Endodermal cell (in vitro differentiated cells): ENCODE results near the gene NR2F6. TPM values are rescaled to one million over a fixed set of nuclear protein-coding genes. Genes with fewer than 3 reads are reported as not detected.
"Not testable (repeated sequence)": the region's sequence is repeated elsewhere in the genome, so short reads cannot be mapped to it uniquely, and the experiment has no call there.

Source experiments
- DNase-seq: peaks from one replicate; pipeline ENCODE4 v3.0.0-alpha.2; 2017
- H3K27ac ChIP-seq: 2 replicates; pipeline ENCODE4 v1.5.1; 2013; ENCODE audit warnings: mild to moderate bottlenecking, low read depth, low read length, moderate library complexity
- H3K27me3 ChIP-seq: 2 replicates; pipeline ENCODE4 v1.6.1; 2013; ENCODE audit warnings: mild to moderate bottlenecking, low read length, moderate library complexity; ENCODE audit not compliant: insufficient read depth, control insufficient read depth, poor library complexity, severe bottlenecking
- H3K36me3 ChIP-seq: 2 replicates; pipeline ENCODE4 v1.7.0; 2013; ENCODE audit warnings: mild to moderate bottlenecking, low read length, moderate library complexity; ENCODE audit not compliant: control insufficient read depth, insufficient read depth
- H3K4me1 ChIP-seq: one replicate; pipeline ENCODE4 v1.7.0; 2013; ENCODE audit warnings: low read length; ENCODE audit not compliant: control insufficient read depth, insufficient read depth
- H3K4me3 ChIP-seq: 2 replicates; pipeline ENCODE4 v1.5.1; 2013; ENCODE audit warnings: mild to moderate bottlenecking, low read length, moderate library complexity
- H3K9ac ChIP-seq: 2 replicates; pipeline ENCODE4 v1.6.1; 2013; ENCODE audit warnings: mild to moderate bottlenecking, low read length, moderate library complexity; ENCODE audit not compliant: poor library complexity, severe bottlenecking; ENCODE audit errors: extremely low read depth
- H3K9me3 ChIP-seq: 2 replicates; pipeline ENCODE4 v1.6.1; 2013; ENCODE audit warnings: mild to moderate bottlenecking, low read length, moderate library complexity; ENCODE audit not compliant: control insufficient read depth
- H3K27ac Mint-ChIP-seq: 2 replicates; pipeline ENCODE4 v1.8.0; 2020; ENCODE audit warnings: mixed read lengths
- H3K27me3 Mint-ChIP-seq: 2 replicates; pipeline ENCODE4 v1.8.0; 2021; ENCODE audit warnings: mild to moderate bottlenecking, mixed read lengths; ENCODE audit not compliant: insufficient read depth
- H3K36me3 Mint-ChIP-seq: 2 replicates; pipeline ENCODE4 v1.8.0; 2020; ENCODE audit warnings: low read depth, mixed read lengths
- H3K4me1 Mint-ChIP-seq: 2 replicates; pipeline ENCODE4 v1.8.0; 2020; ENCODE audit warnings: mixed read lengths
- H3K4me3 Mint-ChIP-seq: 2 replicates; pipeline ENCODE4 v1.8.0; 2020; ENCODE audit warnings: mild to moderate bottlenecking, moderate library complexity, mixed read lengths
- H3K9me3 Mint-ChIP-seq: 2 replicates; pipeline ENCODE4 v1.8.0; 2020; ENCODE audit warnings: mild to moderate bottlenecking, mixed read lengths
- CTCF ChIP-seq: fragments of 200-600 bp; sonication (generic); conservative IDR thresholded peaks from 2 replicates; pipeline ENCODE4 v1.5.0; 2021; ENCODE audit warnings: antibody characterized with exemption, mild to moderate bottlenecking
- WGBS, 2 experiments: methylation state at CpG; one replicate each; pipeline versions ENCODE4 v1.1.5 to v1.1.7; 2013; ENCODE audit warnings: missing lambda C conversion rate in 2 of 2, mixed read lengths in 1 of 2; ENCODE audit not compliant: insufficient coverage in 1 of 2, insufficient read length in 1 of 2; 5-methylcytosine and 5-hydroxymethylcytosine counted together
- total RNA-seq, 2 donors: library from RNA; stranded (reverse); fragmentation: NEBNext Ultra II Directional in 1 of 2; extraction: Animal tissue kit (Norgen Biotek cat#: 25700) in 1 of 2; gene quantifications; 2 replicates in 1 of 2; 3 replicates in 1 of 2; pipeline ENCODE4 v1.2.1, GENCODE V29; 2021

The NR2F6 gene
- total RNA-seq, 2 donors from 2014 or later, result 103 to 107 TPM

GRCh38 chr19:17195106-17195505 lies 50.6 kb downstream of the NR2F6 start:
- peaks cover 60% of the 10 kb centered on the region for H3K36me3 Mint-ChIP-seq
- no peaks in the 10 kb centered on the region for H3K27me3 Mint-ChIP-seq
- no peak for DNase-seq
- peaks cover 39% of the 10 kb centered on the region for H3K36me3 ChIP-seq
- no peak overlapping the region for H3K4me3 ChIP-seq
- WGBS, 2 experiments, result 98% methylated on average over 13 to 23 of the region's 23 CpGs
- H3K9ac ChIP-seq, result no peak overlapping the region
- H3K27me3 ChIP-seq, result no peaks in the 10 kb centered on the region
- no peak overlapping the region for H3K4me3 Mint-ChIP-seq
- TF ChIP-seq CTCF, result no peak
- no peaks in the 10 kb centered on the region for H3K4me1 Mint-ChIP-seq
- H3K9me3 ChIP-seq, result no peaks in the 10 kb centered on the region
- no peak overlapping the region for H3K27ac Mint-ChIP-seq
- no peak overlapping the region for H3K27ac ChIP-seq
- H3K4me1 ChIP-seq, result no peaks in the 10 kb centered on the region
- no peaks in the 10 kb centered on the region for H3K9me3 Mint-ChIP-seq

- Histone ChIP-seq H3K27me3 (no peaks in the 10 kb centered on the region), H3K9me3 (no peaks in the 10 kb centered on the region), H3K4me3 (no peak overlapping the region), H3K27ac (no peak overlapping the region), H3K36me3 (peaks cover 39% of the 10 kb centered on the region), H3K4me1 (no peaks in the 10 kb centered on the region), H3K9ac (no peak overlapping the region)
- H3K36me3 Mint-ChIP-seq, result peaks cover 60% of the 10 kb centered on the region
- no peaks in the 10 kb centered on the region for H3K9me3 Mint-ChIP-seq
- no peak overlapping the region for H3K27ac Mint-ChIP-seq
- DNase-seq, result no peak
- WGBS, 2 experiments, result 95 to 99% methylated on average over 9 to 16 of the region's 16 CpGs
- no peak overlapping the region for H3K4me3 Mint-ChIP-seq
- no peak for TF ChIP-seq CTCF
- no peaks in the 10 kb centered on the region for H3K27me3 Mint-ChIP-seq
- H3K4me1 Mint-ChIP-seq, result no peaks in the 10 kb centered on the region
Observed at GRCh38 chr19:17194608-17195007, 51.1 kb downstream of the NR2F6 start.

GRCh38 chr19:17192751-17193150 lies 53.0 kb downstream of the NR2F6 start:
- peaks cover 38% of the 10 kb centered on the region for H3K36me3 ChIP-seq
- DNase-seq, result no peak
- TF ChIP-seq CTCF, result no peak
- no peaks in the 10 kb centered on the region for H3K4me1 ChIP-seq
- H3K9me3 Mint-ChIP-seq, result no peaks in the 10 kb centered on the region
- H3K27ac Mint-ChIP-seq, result no peak overlapping the region
- no peak overlapping the region for H3K4me3 ChIP-seq
- 98% methylated on average over 26 of the region's 26 CpGs for WGBS, 2 experiments
- H3K36me3 Mint-ChIP-seq, result peaks cover 60% of the 10 kb centered on the region
- no peak overlapping the region for H3K27ac ChIP-seq
- no peak overlapping the region for H3K9ac ChIP-seq
- H3K4me1 Mint-ChIP-seq, result no peaks in the 10 kb centered on the region
- no peaks in the 10 kb centered on the region for H3K27me3 Mint-ChIP-seq
- no peaks in the 10 kb centered on the region for H3K9me3 ChIP-seq
- H3K4me3 Mint-ChIP-seq, result no peak overlapping the region
- no peaks in the 10 kb centered on the region for H3K27me3 ChIP-seq

- H3K36me3 Mint-ChIP-seq, result peaks cover 60% of the 10 kb centered on the region
- H3K27ac Mint-ChIP-seq, H3K9me3 ChIP-seq, H3K4me3 Mint-ChIP-seq, H3K27me3 ChIP-seq, DNase-seq, H3K4me1 ChIP-seq, H3K27ac ChIP-seq, H3K27me3 Mint-ChIP-seq, H3K9ac ChIP-seq, H3K4me3 ChIP-seq, H3K9me3 Mint-ChIP-seq, H3K4me1 Mint-ChIP-seq: not testable (repeated sequence)
- peaks cover 40% of the 10 kb centered on the region for H3K36me3 ChIP-seq
- 93 to 96% methylated on average over 4 to 6 of the region's 6 CpGs for WGBS, 2 experiments
Observed at GRCh38 chr19:17191736-17192135, 54.0 kb downstream of the NR2F6 start.
